Natural killer cell (primary cell): ENCODE data around the gene TCF7L2. TPM values are rescaled to one million over a fixed set of nuclear protein-coding genes. Genes with fewer than 3 reads are reported as not detected.
A peak's percentile ranks its signal among the peaks of the same experiment; 100 is the strongest.

Experiments
- ATAC-seq, 3 donors: fragments of 150-1000 bp in 2 of 3; fragments of 200-7000 bp in 1 of 3; cut with Tn5 transposase; 1 replicate in 1 of 3; 2 replicates in 2 of 3; pipeline ENCODE4 v1.10.0; 2021; ENCODE audit warnings: mild to moderate bottlenecking in 2 of 3, moderate library complexity in 2 of 3
- DNase-seq, 2 donors: peaks; one replicate each; pipeline versions ENCODE4 v3.0.0 to v3.0.0-alpha.2; 2013 to 2021; ENCODE audit warnings: mixed read lengths in 1 of 2
- H3K27ac ChIP-seq: one replicate; pipeline ENCODE4 v1.5.1; 2013; ENCODE audit warnings: mild to moderate bottlenecking, low read length
- H3K27me3 ChIP-seq: one replicate; pipeline ENCODE4 v1.6.1; 2013; ENCODE audit warnings: low read length; ENCODE audit not compliant: control insufficient read depth, insufficient read depth
- H3K36me3 ChIP-seq: one replicate; pipeline ENCODE4 v1.6.1; 2013; ENCODE audit warnings: low read length; ENCODE audit not compliant: control insufficient read depth, insufficient read depth
- H3K4me1 ChIP-seq: one replicate; pipeline ENCODE4 v1.6.1; 2013; ENCODE audit warnings: low read length; ENCODE audit not compliant: control insufficient read depth, insufficient read depth
- H3K4me3 ChIP-seq: one replicate; pipeline ENCODE4 v1.5.1; 2013; ENCODE audit warnings: low read length
- H3K9me3 ChIP-seq: one replicate; pipeline ENCODE4 v1.6.1; 2013; ENCODE audit warnings: low read length; ENCODE audit not compliant: control insufficient read depth, insufficient read depth
- H3K27ac Mint-ChIP-seq, 2 donors: one replicate each; pipeline ENCODE4 v1.8.0; 2022; ENCODE audit warnings: mild to moderate bottlenecking in 2 of 2, mixed read lengths in 2 of 2, moderate library complexity in 1 of 2
- H3K27me3 Mint-ChIP-seq, 2 donors: one replicate each; pipeline ENCODE4 v1.8.0; 2022; ENCODE audit warnings: low read depth in 2 of 2, mixed read lengths in 2 of 2
- H3K36me3 Mint-ChIP-seq: one replicate; pipeline ENCODE4 v1.8.0; 2022; ENCODE audit warnings: mixed read lengths
- H3K4me1 Mint-ChIP-seq, 2 donors: one replicate each; pipeline ENCODE4 v1.8.0; 2022; ENCODE audit warnings: mixed read lengths in 2 of 2
- H3K4me3 Mint-ChIP-seq: one replicate; pipeline ENCODE4 v1.8.0; 2022; ENCODE audit warnings: mild to moderate bottlenecking, moderate library complexity, mixed read lengths
- H3K9me3 Mint-ChIP-seq, 2 donors: one replicate each; pipeline ENCODE4 v1.8.0; 2022; ENCODE audit warnings: mixed read lengths in 2 of 2
- WGBS: methylation state at CpG from one replicate; pipeline ENCODE4 v1.1.7; 2013; ENCODE audit warnings: missing lambda C conversion rate; ENCODE audit not compliant: insufficient coverage; 5-methylcytosine and 5-hydroxymethylcytosine counted together
- intact Hi-C: fragments of 100-400 bp; cut with micrococcal nuclease; formaldehyde crosslinking; loops from one replicate; pipeline ENCODE4 v1.14.2; 2022
- total RNA-seq, 4 donors: library from RNA; stranded (reverse); fragments of 120-200 nt in 1 of 4; gene quantifications; one replicate each; pipeline versions ENCODE4 v1.2.3 to v1.2.4, GENCODE V29; 2013 to 2022
- TF ChIP-seq, protein P1 (sequence below): fragments of 200-600 bp; IDR thresholded peaks from one replicate; pipeline ENCODE4 v1.8.0; 2022; ENCODE audit warnings: antibody characterized with exemption

The TCF7L2 gene
- total RNA-seq, 3 donors from 2014 or later (not counting 1 experiment from before 2014, with no cell fraction given) = 10.4 to 32.7 (median 15.3) TPM

DNA sequence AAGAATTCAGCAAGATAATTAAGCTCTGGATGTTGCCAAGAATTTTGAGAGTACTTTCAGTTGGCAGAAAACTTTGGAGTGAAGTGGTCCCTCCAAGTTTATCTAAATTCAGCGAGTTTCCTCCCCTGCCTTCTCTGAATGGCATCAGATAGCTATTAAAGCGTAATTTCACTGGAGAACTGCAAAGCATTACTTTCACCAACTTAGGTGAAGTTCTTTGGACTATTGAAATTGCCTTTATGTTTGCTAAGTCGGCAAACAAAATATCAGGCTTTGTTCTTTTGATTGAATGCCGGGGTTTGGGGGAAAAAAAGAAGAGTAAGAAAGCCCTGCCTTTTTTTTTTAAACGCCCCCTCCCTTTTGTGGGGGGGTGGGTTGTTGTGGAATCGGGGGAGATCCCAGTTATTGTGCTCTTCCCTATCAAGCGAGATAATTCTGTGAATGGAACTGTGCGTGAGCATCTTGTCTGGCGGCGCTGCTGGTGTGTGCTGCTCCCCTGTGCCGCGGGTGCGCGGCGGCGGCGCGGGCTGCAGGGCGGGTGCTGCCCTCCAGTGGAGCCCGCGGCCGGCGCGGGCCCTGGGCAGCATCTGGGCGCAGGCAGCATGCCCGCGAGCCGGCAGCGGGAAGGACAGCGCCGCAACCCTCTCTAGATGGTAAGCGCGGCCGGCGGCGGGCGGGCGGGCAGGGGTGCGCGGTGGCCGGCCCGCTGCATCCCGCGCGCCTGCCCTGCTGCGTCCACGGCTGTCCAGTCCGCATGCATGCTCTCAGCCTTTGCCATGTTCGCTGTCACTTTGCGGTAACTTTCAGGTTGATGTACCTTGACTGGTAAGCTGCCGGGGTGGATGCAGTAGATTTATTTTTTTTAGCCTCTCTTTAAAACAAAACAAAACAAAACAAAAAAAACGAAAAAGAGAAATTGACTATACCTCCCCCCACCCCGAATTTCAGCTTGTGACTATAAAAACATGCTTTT lies 176.5 kb downstream of the TCF7L2 start:
- Histone ChIP-seq H3K4me1 (no peaks in the 10 kb centered on the region), H3K9me3 (no peaks in the 10 kb centered on the region), H3K4me3 (no peak overlapping the region), H3K27ac (no peak overlapping the region), H3K36me3 (no peaks in the 10 kb centered on the region), H3K27me3 (peaks cover 9% of the 10 kb centered on the region)
- intact Hi-C loops = loop anchor here (2.0 kb wide), 1 partner anchor 406 kb away; no protein-coding TSS in a partner anchor
- peak; percentile 89 to 100 (median 90) for ATAC-seq
- Mint-ChIP-seq H3K4me3 (no peak overlapping the region), H3K4me1 (peaks cover 0 to 6% of the 10 kb centered on the region in 2 donors), H3K9me3 (no peaks in the 10 kb centered on the region), H3K27me3 (peaks cover 41 to 68% of the 10 kb centered on the region in 2 donors), H3K36me3 (no peaks in the 10 kb centered on the region), H3K27ac (no peak overlapping the region)
- peak; percentile 36 to 70 for DNase-seq
- TF ChIP-seq, protein P1, sequence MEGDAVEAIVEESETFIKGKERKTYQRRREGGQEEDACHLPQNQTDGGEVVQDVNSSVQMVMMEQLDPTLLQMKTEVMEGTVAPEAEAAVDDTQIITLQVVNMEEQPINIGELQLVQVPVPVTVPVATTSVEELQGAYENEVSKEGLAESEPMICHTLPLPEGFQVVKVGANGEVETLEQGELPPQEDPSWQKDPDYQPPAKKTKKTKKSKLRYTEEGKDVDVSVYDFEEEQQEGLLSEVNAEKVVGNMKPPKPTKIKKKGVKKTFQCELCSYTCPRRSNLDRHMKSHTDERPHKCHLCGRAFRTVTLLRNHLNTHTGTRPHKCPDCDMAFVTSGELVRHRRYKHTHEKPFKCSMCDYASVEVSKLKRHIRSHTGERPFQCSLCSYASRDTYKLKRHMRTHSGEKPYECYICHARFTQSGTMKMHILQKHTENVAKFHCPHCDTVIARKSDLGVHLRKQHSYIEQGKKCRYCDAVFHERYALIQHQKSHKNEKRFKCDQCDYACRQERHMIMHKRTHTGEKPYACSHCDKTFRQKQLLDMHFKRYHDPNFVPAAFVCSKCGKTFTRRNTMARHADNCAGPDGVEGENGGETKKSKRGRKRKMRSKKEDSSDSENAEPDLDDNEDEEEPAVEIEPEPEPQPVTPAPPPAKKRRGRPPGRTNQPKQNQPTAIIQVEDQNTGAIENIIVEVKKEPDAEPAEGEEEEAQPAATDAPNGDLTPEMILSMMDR = peak; percentile 36
- WGBS = 11% methylated on average over 52 of the region's 53 CpGs

DNA sequence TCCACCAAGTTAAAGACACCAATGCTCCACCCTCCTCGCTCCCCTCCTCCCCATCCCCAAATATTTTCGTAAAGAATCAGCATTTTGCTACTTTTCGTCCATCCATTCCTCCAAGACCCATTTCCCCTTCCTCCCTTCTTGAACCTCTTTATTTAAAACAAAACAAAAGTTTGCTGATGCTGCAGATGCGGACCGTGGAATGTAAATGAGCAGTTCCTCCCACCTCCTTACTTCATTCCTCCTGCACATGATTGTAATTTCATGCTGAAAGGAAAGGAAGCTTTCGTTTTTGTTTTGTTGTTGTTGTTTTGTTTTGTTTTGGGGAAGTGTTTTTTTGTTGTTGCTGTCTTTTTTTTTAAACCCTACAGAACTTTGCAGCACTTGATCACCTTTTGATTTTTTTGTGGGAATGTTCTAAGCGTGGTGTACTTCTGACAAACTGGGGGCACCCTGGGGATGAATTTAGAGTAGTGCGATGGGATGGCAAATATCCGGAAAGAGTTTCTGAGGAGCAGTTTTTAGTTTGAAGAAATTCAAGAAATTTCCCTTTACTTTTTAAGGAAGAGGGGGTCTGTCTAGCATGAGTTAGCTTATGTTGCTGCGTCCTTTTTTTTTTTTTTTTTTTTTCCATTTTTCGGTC lies 177.3 kb downstream of the TCF7L2 start:
- intact Hi-C loops = loop anchor here (2.0 kb wide), 1 partner anchor 407 kb away; no protein-coding TSS in a partner anchor
- Histone ChIP-seq H3K27me3 (peaks cover 9% of the 10 kb centered on the region), H3K9me3 (no peaks in the 10 kb centered on the region), H3K4me1 (no peaks in the 10 kb centered on the region), H3K27ac (no peak overlapping the region), H3K4me3 (no peak overlapping the region), H3K36me3 (no peaks in the 10 kb centered on the region)
- no peak overlapping the region for H3K27ac Mint-ChIP-seq
- H3K4me1 Mint-ChIP-seq = peaks cover 0 to 6% of the 10 kb centered on the region in 2 donors
- no peaks in the 10 kb centered on the region for H3K9me3 Mint-ChIP-seq
- DNase-seq (no peak), ATAC-seq (no peak)
- TF ChIP-seq, protein P1 = no peak
- no peak overlapping the region for H3K4me3 Mint-ChIP-seq
- 87% methylated on average over 9 of the region's 11 CpGs for WGBS
- H3K27me3 Mint-ChIP-seq = peaks cover 45 to 65% of the 10 kb centered on the region in 2 donors
- no peaks in the 10 kb centered on the region for H3K36me3 Mint-ChIP-seq

DNA sequence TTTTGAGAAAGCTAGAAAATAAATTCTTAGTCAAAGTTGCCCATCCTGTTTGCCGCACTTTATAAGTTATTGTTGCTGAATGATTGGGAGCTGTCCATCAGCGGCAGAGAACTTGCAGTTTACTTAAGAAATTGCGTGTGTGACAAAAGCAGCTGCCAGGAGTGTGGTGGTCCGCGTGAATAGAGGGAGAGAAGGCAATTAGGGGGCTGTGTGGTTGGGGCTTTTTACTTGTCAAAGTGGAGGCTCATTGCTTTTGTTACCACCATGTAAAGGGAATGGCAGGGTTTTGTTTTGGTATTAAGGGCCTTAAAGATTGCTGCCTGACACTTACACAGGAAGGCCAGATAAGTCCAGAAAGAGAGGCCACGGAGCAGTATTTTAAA lies 177.8 kb downstream of the TCF7L2 start:
- H3K27me3 Mint-ChIP-seq = peaks cover 44 to 60% of the 10 kb centered on the region in 2 donors
- ATAC-seq (no peak), DNase-seq (no peak)
- H3K9me3 Mint-ChIP-seq = no peaks in the 10 kb centered on the region
- WGBS = 92% methylated on average over 6 of the region's 6 CpGs
- Histone ChIP-seq H3K36me3 (no peaks in the 10 kb centered on the region), H3K4me3 (no peak overlapping the region), H3K9me3 (no peaks in the 10 kb centered on the region), H3K27me3 (peaks cover 9% of the 10 kb centered on the region), H3K4me1 (no peaks in the 10 kb centered on the region), H3K27ac (no peak overlapping the region)
- no peaks in the 10 kb centered on the region for H3K36me3 Mint-ChIP-seq
- H3K27ac Mint-ChIP-seq = no peak overlapping the region
- peaks cover 0 to 6% of the 10 kb centered on the region in 2 donors for H3K4me1 Mint-ChIP-seq
- TF ChIP-seq, protein P1 = no peak
- intact Hi-C loops = loop anchor here (2.0 kb wide), 1 partner anchor 407 kb away; no protein-coding TSS in a partner anchor
- H3K4me3 Mint-ChIP-seq = no peak overlapping the region
